ENCODE measurements around the gene APC2. TPM values are rescaled to one million over a fixed set of nuclear protein-coding genes. Genes with fewer than 3 reads are reported as not detected.

The APC2 gene
- total RNA-seq, 1 donor from 2014 or later, result 1.3 TPM

DNA sequence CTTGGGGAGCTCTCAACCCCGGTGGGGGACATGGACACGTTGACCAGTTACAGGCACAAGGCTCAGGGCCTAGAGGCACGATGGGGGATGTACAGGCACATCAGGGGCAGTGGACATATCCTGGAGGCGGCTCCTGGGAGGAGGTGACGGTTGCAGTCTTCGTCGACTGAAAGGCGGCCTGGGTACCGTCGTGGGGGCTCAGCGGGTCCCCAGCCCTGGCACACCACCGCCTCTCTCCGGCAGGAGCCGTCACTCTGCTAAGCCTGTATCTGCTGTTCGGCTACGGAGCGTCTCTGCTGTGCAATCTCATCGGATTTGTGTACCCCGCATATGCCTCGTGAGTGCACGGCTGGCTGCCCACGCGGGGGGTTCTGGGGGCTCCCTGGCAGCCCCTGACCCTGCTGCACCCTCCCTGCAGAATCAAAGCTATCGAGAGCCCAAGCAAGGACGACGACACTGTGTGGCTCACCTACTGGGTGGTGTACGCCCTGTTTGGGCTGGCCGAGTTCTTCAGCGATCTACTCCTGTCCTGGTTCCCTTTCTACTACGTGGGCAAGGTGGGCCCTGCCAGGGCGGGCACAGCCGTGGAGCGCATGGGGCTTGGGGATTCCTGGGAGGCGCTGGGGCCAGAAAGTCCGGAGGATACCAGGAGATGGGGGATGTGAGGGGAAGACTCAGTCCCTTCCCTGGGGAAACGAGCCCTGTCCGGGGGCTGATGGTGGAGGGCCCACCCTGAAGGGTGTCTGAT lies 45.3 kb downstream of the APC2 start:
- Mint-ChIP-seq H3K27me3 (ENCODE audit: insufficient read depth, low read depth) (peaks cover 20% of the 10 kb centered on the region), H3K4me1 (peaks cover 20% of the 10 kb centered on the region)
- no peaks in the 10 kb centered on the region for H3K79me2 ChIP-seq (ENCODE audit: low read depth)

DNA sequence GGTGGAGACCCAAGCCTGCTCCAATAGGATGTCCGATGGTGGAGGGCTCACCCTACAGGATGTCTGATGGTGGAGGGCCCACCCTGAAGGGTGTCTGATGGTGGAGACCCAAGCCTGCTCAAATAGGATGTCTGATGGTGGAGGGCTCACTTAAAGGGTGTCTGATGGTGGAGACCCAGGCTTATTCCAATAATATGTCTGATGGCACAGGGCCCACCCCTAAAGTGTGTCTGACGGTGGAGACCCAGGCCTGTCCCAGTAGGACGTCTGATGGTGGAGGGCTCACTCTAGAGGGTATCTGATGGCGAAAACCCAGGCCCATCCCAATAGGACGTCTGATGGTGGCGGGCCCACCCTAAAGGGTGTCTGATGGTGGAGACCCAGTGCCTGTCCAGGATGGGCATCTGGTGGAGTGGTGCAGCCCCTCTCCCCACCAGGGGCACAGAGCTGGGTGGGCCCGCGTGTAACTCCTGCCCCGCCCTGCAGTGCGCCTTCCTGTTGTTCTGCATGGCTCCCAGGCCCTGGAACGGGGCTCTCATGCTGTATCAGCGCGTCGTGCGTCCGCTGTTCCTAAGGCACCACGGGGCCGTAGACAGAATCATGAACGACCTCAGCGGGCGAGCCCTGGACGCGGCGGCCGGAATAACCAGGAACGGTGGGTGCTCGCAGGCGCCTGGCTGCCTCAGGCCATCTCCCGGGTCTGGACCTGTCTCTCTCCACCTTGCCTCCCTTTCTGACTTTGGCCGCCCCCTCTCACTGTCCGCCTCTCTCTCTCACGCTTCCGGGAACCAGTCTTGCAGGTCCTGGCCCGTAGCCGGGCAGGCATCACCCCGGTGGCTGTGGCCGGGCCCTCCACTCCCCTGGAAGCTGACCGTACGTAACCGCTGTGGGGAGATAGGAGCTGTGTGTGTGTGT lies 46.1 kb downstream of the APC2 start:
- no peak overlapping the region for H3K4me2 ChIP-seq
- Mint-ChIP-seq H3K4me1 (peaks cover 20% of the 10 kb centered on the region), H3K9me3 (peaks cover 2% of the 10 kb centered on the region), H3K27ac (no peak overlapping the region), H3K27me3 (ENCODE audit: insufficient read depth, low read depth) (peaks cover 20% of the 10 kb centered on the region), H3K36me3 (peaks cover 1% of the 10 kb centered on the region), H3K4me3 (peak overlapping the region; percentile 36)
- H3F3A ChIP-seq (ENCODE audit: low read depth), result peaks cover 9% of the 10 kb centered on the region
- peaks cover 9% of the 10 kb centered on the region for H4K20me1 ChIP-seq (ENCODE audit: low read depth)
- no peak overlapping the region for H2AFZ ChIP-seq (replicated peaks)
- H3K4me1 ChIP-seq, result peaks cover 8% of the 10 kb centered on the region
- peaks cover 6% of the 10 kb centered on the region for H3K9me3 ChIP-seq (ENCODE audit: low read depth)
- peaks cover 35% of the 10 kb centered on the region for H3K27me3 ChIP-seq
- no peak overlapping the region for H3K27ac ChIP-seq
- DNase-seq (ENCODE audit: low spot score), result no peak
- H3K4me3 ChIP-seq, result no peak overlapping the region
- H3K79me2 ChIP-seq (ENCODE audit: low read depth), result no peaks in the 10 kb centered on the region
- TF ChIP-seq EZH2 (IDR thresholded peaks at IDR 0.05) (no peak), EZH2phosphoT487 (IDR thresholded peaks at IDR 0.05) (no peak)
- TF ChIP-seq, protein P1, sequence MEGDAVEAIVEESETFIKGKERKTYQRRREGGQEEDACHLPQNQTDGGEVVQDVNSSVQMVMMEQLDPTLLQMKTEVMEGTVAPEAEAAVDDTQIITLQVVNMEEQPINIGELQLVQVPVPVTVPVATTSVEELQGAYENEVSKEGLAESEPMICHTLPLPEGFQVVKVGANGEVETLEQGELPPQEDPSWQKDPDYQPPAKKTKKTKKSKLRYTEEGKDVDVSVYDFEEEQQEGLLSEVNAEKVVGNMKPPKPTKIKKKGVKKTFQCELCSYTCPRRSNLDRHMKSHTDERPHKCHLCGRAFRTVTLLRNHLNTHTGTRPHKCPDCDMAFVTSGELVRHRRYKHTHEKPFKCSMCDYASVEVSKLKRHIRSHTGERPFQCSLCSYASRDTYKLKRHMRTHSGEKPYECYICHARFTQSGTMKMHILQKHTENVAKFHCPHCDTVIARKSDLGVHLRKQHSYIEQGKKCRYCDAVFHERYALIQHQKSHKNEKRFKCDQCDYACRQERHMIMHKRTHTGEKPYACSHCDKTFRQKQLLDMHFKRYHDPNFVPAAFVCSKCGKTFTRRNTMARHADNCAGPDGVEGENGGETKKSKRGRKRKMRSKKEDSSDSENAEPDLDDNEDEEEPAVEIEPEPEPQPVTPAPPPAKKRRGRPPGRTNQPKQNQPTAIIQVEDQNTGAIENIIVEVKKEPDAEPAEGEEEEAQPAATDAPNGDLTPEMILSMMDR (IDR thresholded peaks at IDR 0.05), result no peak
- H3K36me3 ChIP-seq, result no peaks in the 10 kb centered on the region
- H3K9ac ChIP-seq, result no peak overlapping the region

More for the DNA sequence above, 45.3 kb downstream of the APC2 start:
- Mint-ChIP-seq H3K4me3 (no peak overlapping the region), H3K36me3 (peaks cover 1% of the 10 kb centered on the region), H3K27ac (no peak overlapping the region), H3K9me3 (no peaks in the 10 kb centered on the region)
- Histone ChIP-seq H3K9ac (no peak overlapping the region), H3K4me2 (no peak overlapping the region), H4K20me1 (ENCODE audit: low read depth) (peaks cover 9% of the 10 kb centered on the region), H3K27me3 (peaks cover 36% of the 10 kb centered on the region), H3K36me3 (no peaks in the 10 kb centered on the region), H3F3A (ENCODE audit: low read depth) (peaks cover 9% of the 10 kb centered on the region), H3K9me3 (ENCODE audit: low read depth) (peaks cover 5% of the 10 kb centered on the region), H2AFZ (replicated peaks) (no peak overlapping the region), H3K27ac (no peak overlapping the region), H3K4me1 (peaks cover 8% of the 10 kb centered on the region), H3K4me3 (no peak overlapping the region)
- TF ChIP-seq EZH2 (IDR thresholded peaks at IDR 0.05) (no peak), EZH2phosphoT487 (IDR thresholded peaks at IDR 0.05) (no peak)
- TF ChIP-seq, protein P1 (IDR thresholded peaks at IDR 0.05), result no peak
- no peak for DNase-seq (ENCODE audit: low spot score)

DNA sequence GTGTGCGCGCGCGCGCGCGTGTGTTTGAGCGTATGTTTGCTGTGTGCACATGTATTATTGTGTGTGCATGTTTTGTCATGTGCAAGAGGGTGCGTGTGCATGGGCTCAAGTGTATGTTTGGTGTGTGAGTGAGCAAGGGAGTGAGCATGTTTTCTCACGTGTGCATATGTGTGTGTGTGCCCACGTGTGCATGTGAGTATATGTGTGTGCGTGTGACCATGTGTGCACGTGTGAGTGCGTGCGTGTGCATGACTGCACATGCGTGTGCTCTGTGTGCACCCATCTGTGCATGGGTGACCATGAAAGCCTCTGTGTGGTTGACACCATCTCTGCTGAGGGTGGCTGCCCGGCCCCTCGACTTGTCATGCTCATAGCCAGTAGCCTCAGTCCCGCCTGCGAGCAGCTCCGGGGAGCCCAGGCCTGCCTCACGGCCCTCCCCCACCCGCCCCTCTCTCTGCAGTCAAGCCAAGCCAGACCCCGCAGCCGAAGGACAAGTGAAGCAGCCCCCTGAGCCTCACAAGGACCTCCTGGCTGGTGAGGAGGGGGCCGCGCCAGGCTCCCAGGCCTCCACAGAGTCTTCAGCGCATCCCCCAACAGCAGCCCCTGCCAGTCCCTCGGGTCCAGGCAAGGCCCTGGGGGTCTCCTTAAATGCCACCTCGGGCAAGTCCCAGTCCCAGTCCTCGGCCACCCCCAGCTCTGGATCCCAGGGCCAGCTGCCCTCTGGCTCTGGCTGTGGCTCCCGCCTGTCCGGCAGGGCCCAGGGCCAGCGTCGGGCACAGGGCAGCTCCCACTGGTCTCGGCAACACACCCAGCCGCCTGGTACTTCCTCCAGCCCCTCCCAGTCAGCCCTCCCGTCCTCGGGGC lies 47.0 kb downstream of the APC2 start:
- no peak for DNase-seq (ENCODE audit: low spot score)
- no peak overlapping the region for H3K27ac Mint-ChIP-seq
- no peaks in the 10 kb centered on the region for H3K79me2 ChIP-seq (ENCODE audit: low read depth)
- H3K36me3 Mint-ChIP-seq, result peaks cover 1% of the 10 kb centered on the region
- H3K4me2 ChIP-seq, result no peak overlapping the region
- peaks cover 10% of the 10 kb centered on the region for H3F3A ChIP-seq (ENCODE audit: low read depth)
- H3K36me3 ChIP-seq, result no peaks in the 10 kb centered on the region
- no peak overlapping the region for H3K4me3 ChIP-seq
- TF ChIP-seq, protein P1 (IDR thresholded peaks at IDR 0.05), result no peak
- no peak for TF ChIP-seq EZH2 (IDR thresholded peaks at IDR 0.05)
- no peak for TF ChIP-seq EZH2phosphoT487 (IDR thresholded peaks at IDR 0.05)
- H3K4me1 ChIP-seq, result peaks cover 3% of the 10 kb centered on the region
- peaks cover 6% of the 10 kb centered on the region for H4K20me1 ChIP-seq (ENCODE audit: low read depth)
- no peak overlapping the region for H3K9ac ChIP-seq
- H3K27me3 Mint-ChIP-seq (ENCODE audit: insufficient read depth, low read depth), result peaks cover 22% of the 10 kb centered on the region
- no peak overlapping the region for H2AFZ ChIP-seq (replicated peaks)
- peaks cover 27% of the 10 kb centered on the region for H3K27me3 ChIP-seq
- peaks cover 16% of the 10 kb centered on the region for H3K4me1 Mint-ChIP-seq
- peaks cover 4% of the 10 kb centered on the region for H3K9me3 Mint-ChIP-seq
- peak overlapping the region; percentile 36 for H3K4me3 Mint-ChIP-seq
- H3K9me3 ChIP-seq (ENCODE audit: low read depth), result peaks cover 6% of the 10 kb centered on the region
- H3K27ac ChIP-seq, result no peak overlapping the region
